ENCODE data around the gene CDK18.

CDK18 gene

GRCh38 chr1:205504311-205505075 is at the start of gene CDK18:
TSS of gene CDK18 (plus strand) at chr1:205504669. CDS start at chr1:205523168, 18,499 bp downstream.
- TF ChIP-seq, protein P1, sequence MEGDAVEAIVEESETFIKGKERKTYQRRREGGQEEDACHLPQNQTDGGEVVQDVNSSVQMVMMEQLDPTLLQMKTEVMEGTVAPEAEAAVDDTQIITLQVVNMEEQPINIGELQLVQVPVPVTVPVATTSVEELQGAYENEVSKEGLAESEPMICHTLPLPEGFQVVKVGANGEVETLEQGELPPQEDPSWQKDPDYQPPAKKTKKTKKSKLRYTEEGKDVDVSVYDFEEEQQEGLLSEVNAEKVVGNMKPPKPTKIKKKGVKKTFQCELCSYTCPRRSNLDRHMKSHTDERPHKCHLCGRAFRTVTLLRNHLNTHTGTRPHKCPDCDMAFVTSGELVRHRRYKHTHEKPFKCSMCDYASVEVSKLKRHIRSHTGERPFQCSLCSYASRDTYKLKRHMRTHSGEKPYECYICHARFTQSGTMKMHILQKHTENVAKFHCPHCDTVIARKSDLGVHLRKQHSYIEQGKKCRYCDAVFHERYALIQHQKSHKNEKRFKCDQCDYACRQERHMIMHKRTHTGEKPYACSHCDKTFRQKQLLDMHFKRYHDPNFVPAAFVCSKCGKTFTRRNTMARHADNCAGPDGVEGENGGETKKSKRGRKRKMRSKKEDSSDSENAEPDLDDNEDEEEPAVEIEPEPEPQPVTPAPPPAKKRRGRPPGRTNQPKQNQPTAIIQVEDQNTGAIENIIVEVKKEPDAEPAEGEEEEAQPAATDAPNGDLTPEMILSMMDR (IDR thresholded peaks at IDR 0.05): no peak
- H3K4me3 ChIP-seq: peak within 1 kb of the TSS; percentile 91
- H3K27ac ChIP-seq: peak within 1 kb of the TSS; percentile 61 to 78
- DNase-seq (ENCODE audit: low spot score): peak; percentile 85

DNA sequence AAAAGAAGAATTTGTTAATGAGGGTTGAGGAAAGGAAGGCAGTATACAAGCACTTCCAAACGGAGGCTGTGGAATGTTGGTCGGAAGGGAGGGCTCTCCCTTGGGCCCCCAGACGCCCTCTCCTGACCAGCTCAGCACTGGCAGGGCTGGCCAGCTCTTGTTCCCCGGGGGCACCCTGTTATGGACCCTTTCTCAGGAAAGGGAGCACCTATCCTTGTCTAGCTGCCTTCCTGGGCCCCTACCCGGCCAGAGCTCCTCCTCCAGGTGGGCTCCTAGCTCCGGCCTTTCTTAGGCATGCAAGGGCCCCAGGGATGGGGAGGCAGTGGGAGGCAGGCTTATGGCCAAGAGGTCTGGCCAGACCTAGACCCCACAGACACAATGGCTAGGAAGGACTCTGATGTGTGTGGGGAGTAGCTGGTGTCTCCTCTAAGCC is 49.5 kb upstream of the CDK18 start:
- TF ChIP-seq, protein P1 (IDR thresholded peaks at IDR 0.05): no peak
- Histone ChIP-seq H3K27ac (no peak overlapping the region), H3K4me3 (no peak overlapping the region)
- no peak for DNase-seq (ENCODE audit: low spot score)

- Histone ChIP-seq H3K4me3 (peak within 1 kb of the TSS; percentile 53), H3K27ac (no peak within 1 kb of the TSS)
- TF ChIP-seq, protein P1 (IDR thresholded peaks at IDR 0.05): no peak
- DNase-seq (ENCODE audit: low spot score): no peak
Measured at GRCh38 chr1:205455581-205456382, 48.7 kb upstream of the CDK18 start, which contains the start of gene BLACAT1. TSS of gene BLACAT1 (minus strand) at chr1:205456045.

DNA sequence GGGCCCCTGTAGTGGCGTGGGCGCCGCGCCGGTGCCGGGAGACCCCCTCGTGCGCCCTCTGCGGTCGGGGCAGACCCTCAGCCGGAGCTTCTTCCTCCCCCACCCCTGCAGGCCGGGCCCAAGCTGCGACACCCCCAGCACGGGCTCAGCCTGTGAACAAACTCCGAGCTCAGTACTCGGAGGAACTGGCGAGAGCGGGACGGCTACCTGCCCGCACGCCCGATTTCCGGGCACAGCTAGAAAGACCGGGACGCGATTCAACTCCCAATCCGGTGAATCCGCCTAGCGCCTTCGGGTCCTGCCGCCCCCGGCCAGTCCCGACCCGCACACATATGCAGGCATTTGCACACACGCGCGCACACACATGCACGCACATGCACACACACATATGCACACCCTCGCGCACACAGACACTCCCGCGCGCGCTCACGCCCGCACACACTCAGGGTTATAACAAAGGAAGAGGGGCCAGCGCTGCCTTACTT is 48.0 kb upstream of the CDK18 start:
- TF ChIP-seq, protein P1 (IDR thresholded peaks at IDR 0.05): no peak
- Histone ChIP-seq H3K27ac (no peak overlapping the region), H3K4me3 (peak overlapping the region; percentile 53)
- no peak for DNase-seq (ENCODE audit: low spot score)

DNA sequence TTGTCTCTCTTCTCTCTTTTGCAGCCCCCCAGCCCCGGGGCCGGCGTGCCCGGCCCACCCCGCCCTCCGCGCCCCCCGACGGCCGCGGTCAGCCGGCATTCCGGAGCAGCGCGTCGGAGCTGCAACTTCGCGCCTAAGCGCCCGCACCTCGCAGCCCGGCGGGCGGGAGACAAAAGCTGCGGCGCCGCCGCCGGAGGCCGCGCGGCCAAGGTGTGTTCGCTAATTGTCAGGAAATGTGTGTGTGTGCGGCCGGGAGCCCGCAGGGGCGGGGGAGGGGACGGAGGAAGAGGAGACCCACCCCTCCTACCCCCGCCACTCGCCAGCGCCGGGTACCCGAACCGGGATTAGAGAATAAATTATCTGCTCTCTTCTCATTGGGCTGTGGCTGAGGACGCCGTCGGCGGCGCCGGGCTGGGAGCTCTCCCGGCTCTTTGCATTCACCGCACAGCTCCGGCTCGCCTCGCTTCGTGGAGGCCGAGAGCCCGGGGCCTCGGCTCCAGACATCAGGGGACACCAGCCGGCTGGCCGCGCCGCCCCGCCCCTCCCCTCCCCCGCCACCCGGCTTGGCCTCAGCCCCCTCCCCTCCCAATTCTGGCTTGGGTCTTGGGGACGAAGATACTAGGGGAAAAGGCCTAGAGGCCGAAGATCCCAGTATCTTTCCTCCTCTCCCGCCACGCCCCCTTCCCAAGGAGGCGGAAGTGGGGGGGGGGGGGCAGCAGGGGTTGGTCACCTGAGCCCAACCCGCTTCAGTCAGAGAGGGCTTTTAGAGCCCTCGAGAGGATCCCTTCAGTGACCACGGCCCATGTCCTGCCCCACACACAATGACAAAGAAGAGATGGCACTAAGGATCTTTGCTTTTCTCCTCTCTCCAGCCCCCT is 47.4 kb upstream of the CDK18 start:
- DNase-seq (ENCODE audit: low spot score): no peak
- TF ChIP-seq, protein P1 (IDR thresholded peaks at IDR 0.05): no peak
- Histone ChIP-seq H3K27ac (no peak overlapping the region), H3K4me3 (peak overlapping the region; percentile 53)

GRCh38 chr1:205458777-205459566 is 45.5 kb upstream of the CDK18 start:
- H3K4me3 ChIP-seq: no peak overlapping the region
- TF ChIP-seq, protein P1 (IDR thresholded peaks at IDR 0.05): no peak
- DNase-seq (ENCODE audit: low spot score): no peak
- H3K27ac ChIP-seq: no peak overlapping the region
